SK-N-SH (cell line): Measurements from ENCODE around the gene IDI2. TPM values are rescaled to one million over a fixed set of nuclear protein-coding genes. Genes with fewer than 3 reads are reported as not detected.

Experiments used
- CTCF ChIA-PET: fragments of 300-600, 350-600 bp; formaldehyde crosslinking; extraction: SDS; loops from one replicate; lab custom pipeline; 2021; lab: Yijun Ruan, JAX
- POLR2A ChIA-PET: fragments of 350-600 bp; sonication (Branson Sonifier 250); formaldehyde crosslinking; extraction: SDS; loops from one replicate; lab custom pipeline; 2020; ENCODE audit warnings: antibody characterized with exemption, inconsistent platforms; lab: Yijun Ruan, JAX
- DNase-seq: peaks from one replicate; pipeline ENCODE4 v3.0.0; 2012
- H2AFZ ChIP-seq: fragments of 200-600 bp; sonication (generic); 2 replicates; pipeline ENCODE4 v1.8.1; 2016; ENCODE audit warnings: antibody characterized with exemption, mild to moderate bottlenecking, low read depth
- H3F3A ChIP-seq: fragments of 200-600 bp; sonication (generic); replicated peaks from 2 replicates; pipeline ENCODE3; 2016; ENCODE audit warnings: antibody characterized with exemption, mild to moderate bottlenecking; ENCODE audit not compliant: insufficient read depth
- H3K27ac ChIP-seq, 2 experiments: fragments of 200-500 bp in 1 of 2; fragments of 200-600 bp in 1 of 2; sonication (Bioruptor generic) in 1 of 2; sonication (generic), shearing (Covaris generic) in 1 of 2; 2 replicates each; pipeline versions ENCODE4 v1.5.1 to v1.6.1; 2014 to 2016; ENCODE audit warnings: low read depth in 2 of 2, inconsistent platforms in 1 of 2, low read length in 1 of 2, mild to moderate bottlenecking in 1 of 2, mixed read lengths in 1 of 2
- H3K27me3 ChIP-seq: fragments of 200-600 bp; sonication (generic), shearing (Covaris generic); 2 replicates; pipeline ENCODE4 v1.6.1; 2016; ENCODE audit warnings: mixed run types; ENCODE audit not compliant: insufficient read depth
- H3K36me3 ChIP-seq, 2 experiments: fragments of 200-500 bp in 1 of 2; fragments of 200-600 bp in 1 of 2; sonication (Bioruptor generic) in 1 of 2; sonication (generic) in 1 of 2; replicated peaks in 1 of 2; 2 replicates each; pipeline versions ENCODE3 to v1.5.1; 2014 to 2016; ENCODE audit warnings: low read length in 1 of 2, mild to moderate bottlenecking in 1 of 2; ENCODE audit not compliant: insufficient read depth in 2 of 2, control insufficient read depth in 1 of 2
- H3K4me1 ChIP-seq, 2 experiments: fragments of 200-500 bp in 1 of 2; fragments of 200-600 bp in 1 of 2; sonication (Bioruptor generic) in 1 of 2; sonication (generic), shearing (Covaris generic) in 1 of 2; 2 replicates each; pipeline versions ENCODE4 v1.5.1 to v1.6.1; 2014 to 2016; ENCODE audit warnings: low read depth in 1 of 2, low read length in 1 of 2, mixed run types in 1 of 2; ENCODE audit not compliant: insufficient read depth in 2 of 2, control insufficient read depth in 1 of 2
- H3K4me2 ChIP-seq: fragments of 200-600 bp; sonication (generic), shearing (Covaris generic); 2 replicates; pipeline ENCODE4 v1.6.1; 2017; ENCODE audit warnings: mixed run types
- H3K4me3 ChIP-seq, 2 experiments: fragments of 200-500 bp in 1 of 2; fragments of 200-600 bp in 1 of 2; sonication (Bioruptor generic) in 1 of 2; sonication (generic), shearing (Covaris generic) in 1 of 2; 2 replicates each; pipeline versions ENCODE4 v1.5.1 to v1.8.1; 2014 to 2016; ENCODE audit warnings: low read depth in 2 of 2, inconsistent platforms in 1 of 2, low read length in 1 of 2, mild to moderate bottlenecking in 1 of 2, mixed read lengths in 1 of 2, moderate library complexity in 1 of 2
- H3K79me2 ChIP-seq: fragments of 200-600 bp; sonication (generic); 2 replicates; pipeline ENCODE4 v1.8.1; 2017; ENCODE audit warnings: mild to moderate bottlenecking; ENCODE audit not compliant: insufficient read depth
- H3K9ac ChIP-seq: fragments of 200-600 bp; sonication (generic); 2 replicates; pipeline ENCODE4 v1.6.1; 2017; ENCODE audit warnings: mixed run types
- H3K9me2 ChIP-seq: fragments of 200-600 bp; sonication (generic); 2 replicates; pipeline ENCODE4 v1.6.1; 2017; ENCODE audit warnings: mixed run types
- H3K9me3 ChIP-seq: fragments of 200-600 bp; sonication (generic); 2 replicates; pipeline ENCODE4 v1.6.1; 2017; ENCODE audit warnings: mixed run types, mild to moderate bottlenecking, moderate library complexity
- H4K20me1 ChIP-seq: fragments of 200-600 bp; sonication (generic); 2 replicates; pipeline ENCODE4 v1.6.1; 2017; ENCODE audit warnings: mild to moderate bottlenecking, mixed run types; ENCODE audit not compliant: insufficient read depth
- CHD2 ChIP-seq: fragments of 150-350 bp; IDR thresholded peaks from 2 replicates; pipeline ENCODE4 v1.6.1; 2018; ENCODE audit warnings: low read length; ENCODE audit not compliant: partially characterized antibody
- ELF1 ChIP-seq: IDR thresholded peaks from 2 replicates; pipeline ENCODE4 v1.4.0; 2012
- EP300 ChIP-seq, 2 experiments: IDR thresholded peaks; 2 replicates each; pipeline versions ENCODE4 v1.4.0 to v1.6.1; 2012; ENCODE audit warnings: borderline replicate concordance in 1 of 2, low read depth in 1 of 2, low read length in 1 of 2
- FOSL2 ChIP-seq: IDR thresholded peaks from 2 replicates; pipeline ENCODE4 v1.4.0; 2012; ENCODE audit warnings: low read depth, mild to moderate bottlenecking, moderate library complexity, borderline replicate concordance
- FOXJ3 ChIP-seq: sonication (generic); formaldehyde crosslinking; IDR thresholded peaks from 2 replicates; pipeline ENCODE4 v1.5.1; 2020; ENCODE audit warnings: mild to moderate bottlenecking, missing genetic modification reagents
- GABPA ChIP-seq: IDR thresholded peaks from 2 replicates; pipeline ENCODE4 v1.4.0; 2012; ENCODE audit warnings: low read depth, mild to moderate bottlenecking
- POLR2AphosphoS5 ChIP-seq: IDR thresholded peaks from 2 replicates; pipeline ENCODE4 v1.6.1; 2012; ENCODE audit warnings: low read depth, low read length
- RCOR1 ChIP-seq: fragments of 150-350 bp; IDR thresholded peaks from 2 replicates; pipeline ENCODE4 v1.6.1; 2017; ENCODE audit warnings: antibody characterized with exemption, low read length
- SIN3A ChIP-seq: IDR thresholded peaks from 2 replicates; pipeline ENCODE4 v1.6.1; 2012; ENCODE audit warnings: low read depth, mild to moderate bottlenecking, low read length, moderate library complexity, borderline replicate concordance
- TCF12 ChIP-seq: IDR thresholded peaks from 2 replicates; pipeline ENCODE4 v1.4.0; 2012
- YY1 ChIP-seq: IDR thresholded peaks from 2 replicates; pipeline ENCODE4 v1.4.0; 2012; ENCODE audit warnings: low read depth, mild to moderate bottlenecking
- WGBS: methylation state at CpG from one replicate; pipeline ENCODE4 v1.1.6; 2017; ENCODE audit warnings: low lambda C conversion rate; 5-methylcytosine and 5-hydroxymethylcytosine counted together
- polyA plus RNA-seq, 3 experiments: library from polyadenylated mRNA; depleted of rRNA; stranded (reverse); fragments of >200 nt; gene quantifications; 2 replicates each; pipeline ENCODE4 v1.2.3, GENCODE V29; 2012
- TF ChIP-seq, protein P1 (sequence below): IDR thresholded peaks from 2 replicates; pipeline ENCODE4 v1.4.0; 2012; ENCODE audit warnings: low read depth
- TF ChIP-seq, protein P2 (sequence below): IDR thresholded peaks from 2 replicates; pipeline ENCODE4 v1.4.0; 2012; ENCODE audit warnings: low read depth, borderline replicate concordance
- TF ChIP-seq, protein P3 (sequence below): IDR thresholded peaks from 2 replicates; pipeline ENCODE4 v1.6.1; 2012; ENCODE audit warnings: mild to moderate bottlenecking, low read depth, low read length, moderate library complexity

The IDI2 gene
- polyA plus RNA-seq, 1 of the 3 experiments (the other 2 are of a cell fraction): not detected

DNA sequence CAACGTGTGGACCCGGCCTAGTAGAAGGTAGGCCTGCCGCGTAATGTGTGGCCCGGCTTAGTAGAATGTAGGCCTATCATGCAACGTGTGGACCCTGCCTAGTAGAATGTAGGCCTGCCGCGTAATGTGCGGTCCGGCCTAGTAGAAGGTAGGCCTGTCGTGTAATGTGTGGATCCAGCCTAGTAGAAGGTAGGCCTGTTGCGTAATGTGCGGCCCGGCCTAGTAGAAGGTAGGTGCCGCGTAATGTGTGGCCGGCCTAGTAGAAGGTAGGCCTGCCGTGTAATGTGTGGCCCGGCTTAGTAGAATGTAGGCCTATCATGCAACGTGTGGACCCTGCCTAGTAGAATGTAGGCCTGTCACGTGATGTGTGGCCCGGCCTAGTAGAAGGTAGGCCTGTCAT lies 49.3 kb downstream of the IDI2 start:
- H3F3A ChIP-seq: peaks cover 12% of the 10 kb centered on the region
- no peaks in the 10 kb centered on the region for H3K27me3 ChIP-seq
- H3K27ac ChIP-seq: no peak overlapping the region
- H2AFZ ChIP-seq: no peak overlapping the region
- no peak for DNase-seq
- no peak overlapping the region for H3K4me2 ChIP-seq
- peaks cover 8% of the 10 kb centered on the region for H3K9me3 ChIP-seq
- peaks cover 0 to 6% of the 10 kb centered on the region in 2 experiments for H3K36me3 ChIP-seq
- no peak overlapping the region for H3K9ac ChIP-seq
- WGBS: 94% methylated on average over 22 of the region's 22 CpGs
- ChIA-PET CTCF (no interaction called here), POLR2A (no interaction called here)
- no peak overlapping the region for H3K4me3 ChIP-seq
- H3K9me2 ChIP-seq: no peaks in the 10 kb centered on the region
- H4K20me1 ChIP-seq: no peaks in the 10 kb centered on the region
- no peaks in the 10 kb centered on the region for H3K79me2 ChIP-seq
- peaks cover 0 to 5% of the 10 kb centered on the region in 2 experiments; a peak in 2 of 4 replicates for H3K4me1 ChIP-seq
- TF ChIP-seq FOXJ3 (CRISPR knock-in tag): no peak
- no peak for TF ChIP-seq SIN3A
- TF ChIP-seq POLR2AphosphoS5: no peak
- no peak for TF ChIP-seq CHD2
- no peak for TF ChIP-seq TCF12
- TF ChIP-seq, protein P1, sequence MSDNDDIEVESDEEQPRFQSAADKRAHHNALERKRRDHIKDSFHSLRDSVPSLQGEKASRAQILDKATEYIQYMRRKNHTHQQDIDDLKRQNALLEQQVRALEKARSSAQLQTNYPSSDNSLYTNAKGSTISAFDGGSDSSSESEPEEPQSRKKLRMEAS: no peak
- TF ChIP-seq RCOR1: no peak
- TF ChIP-seq, protein P2, sequence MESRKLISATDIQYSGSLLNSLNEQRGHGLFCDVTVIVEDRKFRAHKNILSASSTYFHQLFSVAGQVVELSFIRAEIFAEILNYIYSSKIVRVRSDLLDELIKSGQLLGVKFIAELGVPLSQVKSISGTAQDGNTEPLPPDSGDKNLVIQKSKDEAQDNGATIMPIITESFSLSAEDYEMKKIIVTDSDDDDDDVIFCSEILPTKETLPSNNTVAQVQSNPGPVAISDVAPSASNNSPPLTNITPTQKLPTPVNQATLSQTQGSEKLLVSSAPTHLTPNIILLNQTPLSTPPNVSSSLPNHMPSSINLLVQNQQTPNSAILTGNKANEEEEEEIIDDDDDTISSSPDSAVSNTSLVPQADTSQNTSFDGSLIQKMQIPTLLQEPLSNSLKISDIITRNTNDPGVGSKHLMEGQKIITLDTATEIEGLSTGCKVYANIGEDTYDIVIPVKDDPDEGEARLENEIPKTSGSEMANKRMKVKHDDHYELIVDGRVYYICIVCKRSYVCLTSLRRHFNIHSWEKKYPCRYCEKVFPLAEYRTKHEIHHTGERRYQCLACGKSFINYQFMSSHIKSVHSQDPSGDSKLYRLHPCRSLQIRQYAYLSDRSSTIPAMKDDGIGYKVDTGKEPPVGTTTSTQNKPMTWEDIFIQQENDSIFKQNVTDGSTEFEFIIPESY: no peak

DNA sequence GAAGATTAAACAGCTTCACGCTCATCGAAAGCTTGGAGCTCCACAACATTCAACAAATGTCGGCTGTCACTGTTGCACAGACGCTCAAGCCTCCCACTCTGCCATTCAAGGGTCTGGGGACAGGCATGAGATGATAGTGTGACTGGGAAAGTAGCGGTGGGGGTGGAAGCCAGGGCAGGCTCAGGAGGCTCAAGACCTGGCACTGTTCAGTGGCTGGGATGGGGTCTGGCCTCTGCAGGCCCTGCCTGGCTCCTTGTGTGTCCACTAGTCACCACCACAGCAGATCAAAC lies 50.9 kb downstream of the IDI2 start:
- Histone ChIP-seq H3K79me2 (no peaks in the 10 kb centered on the region), H3K9me3 (peaks cover 8% of the 10 kb centered on the region), H3K36me3 (peaks cover 0 to under 1% of the 10 kb centered on the region in 2 experiments), H3K4me1 (peaks cover 0 to 20% of the 10 kb centered on the region in 2 experiments; a peak in 3 of 4 replicates), H3K4me3 (no peak overlapping the region), H3K27ac (no peak overlapping the region), H2AFZ (no peak overlapping the region), H3K9ac (no peak overlapping the region), H3K4me2 (no peak overlapping the region), H3K9me2 (no peaks in the 10 kb centered on the region), H4K20me1 (no peaks in the 10 kb centered on the region), H3K27me3 (no peaks in the 10 kb centered on the region), H3F3A (peaks cover 12% of the 10 kb centered on the region)
- POLR2A ChIA-PET: interaction anchor here (0.5 to 2.0 kb wide), 2 partner anchors 13 to 717 kb away, joined by 3 to 6 read pairs; partner anchors contain the start of gene GTPBP4
- CTCF ChIA-PET: interaction anchor here (1.0 to 1.4 kb wide), 2 partner anchors 11 to 12 kb away, joined by 3 to 4 read pairs; no protein-coding TSS in a partner anchor
- DNase-seq: no peak
- TF ChIP-seq EP300 (IDR thresholded peaks at IDR 0.05; ENCODE audit: borderline replicate concordance in 1 of 2, low read depth in 1 of 2, low read length in 1 of 2) (no peak), ELF1 (no peak), GABPA (no peak), CHD2 (no peak), FOSL2 (no peak), YY1 (no peak)
- TF ChIP-seq, protein P3, sequence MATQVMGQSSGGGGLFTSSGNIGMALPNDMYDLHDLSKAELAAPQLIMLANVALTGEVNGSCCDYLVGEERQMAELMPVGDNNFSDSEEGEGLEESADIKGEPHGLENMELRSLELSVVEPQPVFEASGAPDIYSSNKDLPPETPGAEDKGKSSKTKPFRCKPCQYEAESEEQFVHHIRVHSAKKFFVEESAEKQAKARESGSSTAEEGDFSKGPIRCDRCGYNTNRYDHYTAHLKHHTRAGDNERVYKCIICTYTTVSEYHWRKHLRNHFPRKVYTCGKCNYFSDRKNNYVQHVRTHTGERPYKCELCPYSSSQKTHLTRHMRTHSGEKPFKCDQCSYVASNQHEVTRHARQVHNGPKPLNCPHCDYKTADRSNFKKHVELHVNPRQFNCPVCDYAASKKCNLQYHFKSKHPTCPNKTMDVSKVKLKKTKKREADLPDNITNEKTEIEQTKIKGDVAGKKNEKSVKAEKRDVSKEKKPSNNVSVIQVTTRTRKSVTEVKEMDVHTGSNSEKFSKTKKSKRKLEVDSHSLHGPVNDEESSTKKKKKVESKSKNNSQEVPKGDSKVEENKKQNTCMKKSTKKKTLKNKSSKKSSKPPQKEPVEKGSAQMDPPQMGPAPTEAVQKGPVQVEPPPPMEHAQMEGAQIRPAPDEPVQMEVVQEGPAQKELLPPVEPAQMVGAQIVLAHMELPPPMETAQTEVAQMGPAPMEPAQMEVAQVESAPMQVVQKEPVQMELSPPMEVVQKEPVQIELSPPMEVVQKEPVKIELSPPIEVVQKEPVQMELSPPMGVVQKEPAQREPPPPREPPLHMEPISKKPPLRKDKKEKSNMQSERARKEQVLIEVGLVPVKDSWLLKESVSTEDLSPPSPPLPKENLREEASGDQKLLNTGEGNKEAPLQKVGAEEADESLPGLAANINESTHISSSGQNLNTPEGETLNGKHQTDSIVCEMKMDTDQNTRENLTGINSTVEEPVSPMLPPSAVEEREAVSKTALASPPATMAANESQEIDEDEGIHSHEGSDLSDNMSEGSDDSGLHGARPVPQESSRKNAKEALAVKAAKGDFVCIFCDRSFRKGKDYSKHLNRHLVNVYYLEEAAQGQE: no peak
- 89% methylated on average over 5 of the region's 5 CpGs for WGBS
